Ascending aorta (tissue), 2 donors: ENCODE measurements around the gene PDE9A. TPM values are rescaled to one million over a fixed set of nuclear protein-coding genes. Genes with fewer than 3 reads are reported as not detected.

ENCODE experiments used
- DNase-seq, 2 donors: peaks; one replicate each; pipeline ENCODE4 v3.0.0-alpha.2; 2019; ENCODE audit warnings: low spot score in 2 of 2
- H3K27ac ChIP-seq, 2 donors: fragments of 200-600 bp; sonication (generic); one replicate each; pipeline ENCODE4 v1.5.1; 2016 to 2017; ENCODE audit warnings: mild to moderate bottlenecking in 1 of 2
- H3K27me3 ChIP-seq: fragments of 200-600 bp; sonication (generic); one replicate; pipeline ENCODE4 v1.5.1; 2017
- H3K36me3 ChIP-seq, 2 donors: fragments of 200-600 bp; sonication (generic); one replicate each; pipeline ENCODE4 v1.5.1; 2016
- H3K4me1 ChIP-seq, 2 donors: fragments of 200-600 bp; sonication (generic); one replicate each; pipeline ENCODE4 v1.5.1; 2016 to 2017; ENCODE audit warnings: mild to moderate bottlenecking in 1 of 2
- H3K4me3 ChIP-seq, 2 donors: fragments of 200-600 bp; sonication (generic); one replicate each; pipeline ENCODE4 v1.5.1; 2016 to 2017; ENCODE audit warnings: mild to moderate bottlenecking in 1 of 2
- H3K9me3 ChIP-seq, 2 donors: fragments of 200-600 bp; sonication (generic); one replicate each; pipeline ENCODE4 v1.5.1; 2016
- intact Hi-C: fragments of 100-400 bp; cut with DNase I; formaldehyde crosslinking; loops from one replicate; pipeline ENCODE4 v1.15.1; 2023
- total RNA-seq: library from RNA; depleted of rRNA; stranded (reverse); fragments of >200 nt; gene quantifications from one replicate; pipeline ENCODE4 v1.1.0, GENCODE V29; 2016
- TF ChIP-seq, protein P1 (sequence below), 3 experiments: fragments of 200-600 bp in 2 of 3; fragments of 450-650 bp in 1 of 3; sonication (generic) in 2 of 3; IDR thresholded peaks; one replicate each; pipeline ENCODE4 v1.5.1; 2016 to 2019; ENCODE audit warnings: antibody characterized with exemption in 3 of 3, mild to moderate bottlenecking in 1 of 3, moderate library complexity in 1 of 3

The PDE9A gene
- total RNA-seq, 1 donor from 2014 or later = 2.2 TPM

DNA sequence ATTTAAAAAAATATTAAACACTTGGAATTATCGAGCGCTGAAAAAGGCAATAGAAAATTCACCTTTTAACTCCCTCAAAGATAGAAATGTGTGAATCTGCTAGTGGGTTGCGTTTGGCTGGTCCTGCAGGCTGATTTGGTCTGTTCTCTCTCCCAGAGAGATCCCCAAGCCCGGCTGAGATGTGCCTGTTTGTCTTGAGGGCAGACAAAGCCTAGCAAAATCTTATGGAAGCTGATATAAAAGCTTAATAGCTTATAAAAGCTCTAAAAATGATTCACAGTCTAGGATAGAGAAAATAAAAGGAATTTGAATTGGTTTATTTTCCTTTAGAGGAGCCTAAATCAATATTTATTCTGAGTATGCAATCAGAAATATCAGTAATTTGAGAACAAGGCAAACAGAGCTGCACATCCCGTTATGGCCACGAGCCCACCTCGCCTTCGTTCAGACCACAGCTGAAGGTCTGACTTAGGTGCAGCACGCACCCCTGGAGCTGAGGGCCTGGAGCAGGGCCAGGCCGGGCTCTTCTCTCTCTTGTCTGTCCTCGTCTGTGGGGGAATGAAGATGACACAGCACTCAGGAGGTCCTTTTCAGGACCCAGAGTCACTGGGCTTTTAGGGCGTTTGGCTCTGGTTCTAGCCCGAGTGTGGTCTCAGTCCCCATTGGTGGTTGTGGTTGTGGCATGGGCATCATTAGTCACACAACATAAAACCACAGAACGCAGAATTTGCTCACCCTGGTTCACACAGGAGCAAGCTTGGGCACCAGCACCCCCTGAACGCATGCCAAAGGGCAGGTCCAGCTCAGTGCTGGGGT, 18.6 kb downstream of the PDE9A start:
- intact Hi-C loops = no loop called here
- H3K36me3 ChIP-seq = no peaks in the 10 kb centered on the region
- H3K27ac ChIP-seq = no peak overlapping the region
- TF ChIP-seq, protein P1, sequence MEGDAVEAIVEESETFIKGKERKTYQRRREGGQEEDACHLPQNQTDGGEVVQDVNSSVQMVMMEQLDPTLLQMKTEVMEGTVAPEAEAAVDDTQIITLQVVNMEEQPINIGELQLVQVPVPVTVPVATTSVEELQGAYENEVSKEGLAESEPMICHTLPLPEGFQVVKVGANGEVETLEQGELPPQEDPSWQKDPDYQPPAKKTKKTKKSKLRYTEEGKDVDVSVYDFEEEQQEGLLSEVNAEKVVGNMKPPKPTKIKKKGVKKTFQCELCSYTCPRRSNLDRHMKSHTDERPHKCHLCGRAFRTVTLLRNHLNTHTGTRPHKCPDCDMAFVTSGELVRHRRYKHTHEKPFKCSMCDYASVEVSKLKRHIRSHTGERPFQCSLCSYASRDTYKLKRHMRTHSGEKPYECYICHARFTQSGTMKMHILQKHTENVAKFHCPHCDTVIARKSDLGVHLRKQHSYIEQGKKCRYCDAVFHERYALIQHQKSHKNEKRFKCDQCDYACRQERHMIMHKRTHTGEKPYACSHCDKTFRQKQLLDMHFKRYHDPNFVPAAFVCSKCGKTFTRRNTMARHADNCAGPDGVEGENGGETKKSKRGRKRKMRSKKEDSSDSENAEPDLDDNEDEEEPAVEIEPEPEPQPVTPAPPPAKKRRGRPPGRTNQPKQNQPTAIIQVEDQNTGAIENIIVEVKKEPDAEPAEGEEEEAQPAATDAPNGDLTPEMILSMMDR (IDR thresholded peaks at IDR 0.05) = no peak
- no peak overlapping the region for H3K4me3 ChIP-seq
- no peaks in the 10 kb centered on the region for H3K4me1 ChIP-seq
- H3K9me3 ChIP-seq = no peaks in the 10 kb centered on the region
- no peaks in the 10 kb centered on the region for H3K27me3 ChIP-seq
- no peak for DNase-seq

DNA sequence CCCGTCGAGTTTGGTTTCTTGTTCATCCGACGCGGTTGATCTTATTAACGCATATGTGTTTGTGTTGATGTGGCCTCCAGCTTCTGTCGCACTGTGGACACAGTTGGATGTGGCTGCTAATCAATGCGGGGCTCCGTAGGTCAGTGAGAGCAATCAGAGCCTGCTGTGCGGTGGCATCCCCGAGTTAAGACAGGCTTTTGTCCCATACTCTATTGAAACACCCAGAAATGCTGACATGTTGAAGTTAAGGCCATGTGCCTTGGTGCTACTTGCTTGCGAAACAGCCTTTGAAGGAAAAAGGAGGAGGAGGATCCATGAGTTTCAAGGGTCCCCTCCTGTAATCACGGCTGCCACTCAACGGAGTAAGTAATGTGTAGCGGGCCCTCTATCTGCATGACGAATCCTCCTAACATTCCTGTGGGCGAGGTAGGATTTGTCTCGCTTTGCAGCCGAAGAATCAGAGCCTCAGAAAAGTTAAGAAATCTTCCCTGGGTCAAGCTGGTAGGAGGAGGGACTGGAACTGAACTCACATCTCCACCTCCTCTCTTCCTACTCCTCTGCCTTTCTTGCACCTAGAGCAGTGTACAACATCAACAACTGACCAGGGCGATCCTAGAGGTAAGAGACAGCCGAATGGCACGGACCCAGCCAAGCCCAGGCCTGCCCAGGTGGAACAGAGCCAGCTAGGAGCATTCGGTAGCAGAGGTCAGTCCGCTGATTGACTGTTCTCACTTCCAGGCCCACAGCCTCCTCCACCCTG, 19.5 kb downstream of the PDE9A start:
- no peak overlapping the region for H3K4me3 ChIP-seq
- no peaks in the 10 kb centered on the region for H3K27me3 ChIP-seq
- H3K27ac ChIP-seq = no peak overlapping the region
- no peaks in the 10 kb centered on the region for H3K36me3 ChIP-seq
- H3K4me1 ChIP-seq = no peaks in the 10 kb centered on the region
- no peak for DNase-seq
- no peaks in the 10 kb centered on the region for H3K9me3 ChIP-seq
- TF ChIP-seq, protein P1 (IDR thresholded peaks at IDR 0.05) = no peak
- intact Hi-C loops = no loop called here

DNA sequence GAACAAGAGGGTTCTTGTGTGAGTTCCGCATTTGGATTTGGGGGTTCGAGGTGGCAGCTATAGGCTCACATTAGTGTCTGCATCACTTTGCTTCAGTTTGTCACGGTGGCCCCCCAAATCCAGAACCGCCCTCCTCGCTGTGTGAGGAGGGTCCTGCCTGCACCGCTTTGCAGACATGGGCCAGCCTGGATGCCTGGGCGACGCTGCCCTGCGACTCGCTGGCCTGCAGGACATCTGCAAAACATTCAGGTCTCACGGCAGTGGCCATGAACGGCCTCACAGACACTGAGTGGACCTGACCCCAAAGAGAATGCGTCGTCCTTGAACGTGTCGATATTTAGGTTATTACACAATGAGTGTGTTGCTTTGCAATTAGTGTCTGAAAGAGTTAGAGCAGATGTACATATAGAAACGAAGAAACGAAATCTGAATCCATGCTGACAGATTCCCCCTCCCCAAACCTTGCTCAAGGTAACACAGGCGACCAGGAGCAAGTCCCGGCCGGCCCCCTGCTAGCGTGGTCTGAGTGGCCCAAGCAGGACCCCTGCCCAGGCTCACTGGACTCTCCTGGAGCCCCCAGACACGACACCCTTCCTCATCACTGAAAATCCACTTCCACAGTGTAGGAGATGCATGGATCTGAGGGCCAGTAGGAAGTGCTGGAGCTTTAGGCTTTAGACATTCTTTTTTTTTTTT, 20.4 kb downstream of the PDE9A start:
- no peaks in the 10 kb centered on the region for H3K36me3 ChIP-seq
- H3K9me3 ChIP-seq = no peaks in the 10 kb centered on the region
- DNase-seq = no peak
- no peaks in the 10 kb centered on the region for H3K27me3 ChIP-seq
- no peak overlapping the region for H3K27ac ChIP-seq
- intact Hi-C loops = no loop called here
- no peak overlapping the region for H3K4me3 ChIP-seq
- no peaks in the 10 kb centered on the region for H3K4me1 ChIP-seq
- TF ChIP-seq, protein P1 (IDR thresholded peaks at IDR 0.05) = no peak

DNA sequence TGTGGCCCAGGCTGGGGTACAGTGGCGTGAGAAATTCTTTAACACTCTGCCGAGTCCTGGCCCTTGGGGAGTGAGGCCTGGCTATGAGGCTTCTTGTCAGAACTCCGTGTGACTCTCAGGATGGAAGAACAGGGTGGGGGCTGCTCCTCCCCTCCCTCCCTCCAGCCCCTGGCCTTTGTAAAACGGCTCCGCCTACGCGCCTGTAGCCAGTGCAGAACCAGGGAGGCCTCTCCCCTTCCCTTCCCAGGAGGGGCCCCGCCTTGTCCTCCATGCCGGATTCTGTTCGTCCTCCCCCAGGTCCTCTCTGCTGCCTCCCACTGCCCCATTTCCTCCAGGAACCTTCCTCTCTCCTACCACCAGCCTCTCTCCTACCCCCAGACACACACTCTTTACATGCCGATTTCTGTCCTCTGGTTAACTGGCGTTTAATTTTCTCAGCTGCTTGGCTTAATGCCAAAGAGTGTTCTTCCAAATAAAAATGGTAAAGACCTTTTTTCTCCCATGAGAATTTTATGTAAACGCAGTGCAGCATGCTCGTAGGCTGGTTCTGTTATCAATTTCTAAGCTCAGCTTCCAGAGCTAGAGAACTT, 21.0 kb downstream of the PDE9A start:
- Histone ChIP-seq H3K9me3 (no peaks in the 10 kb centered on the region), H3K4me3 (no peak overlapping the region), H3K27me3 (no peaks in the 10 kb centered on the region), H3K36me3 (no peaks in the 10 kb centered on the region), H3K4me1 (no peaks in the 10 kb centered on the region), H3K27ac (no peak overlapping the region)
- DNase-seq = no peak
- TF ChIP-seq, protein P1 (IDR thresholded peaks at IDR 0.05) = no peak
- intact Hi-C loops = no loop called here

DNA sequence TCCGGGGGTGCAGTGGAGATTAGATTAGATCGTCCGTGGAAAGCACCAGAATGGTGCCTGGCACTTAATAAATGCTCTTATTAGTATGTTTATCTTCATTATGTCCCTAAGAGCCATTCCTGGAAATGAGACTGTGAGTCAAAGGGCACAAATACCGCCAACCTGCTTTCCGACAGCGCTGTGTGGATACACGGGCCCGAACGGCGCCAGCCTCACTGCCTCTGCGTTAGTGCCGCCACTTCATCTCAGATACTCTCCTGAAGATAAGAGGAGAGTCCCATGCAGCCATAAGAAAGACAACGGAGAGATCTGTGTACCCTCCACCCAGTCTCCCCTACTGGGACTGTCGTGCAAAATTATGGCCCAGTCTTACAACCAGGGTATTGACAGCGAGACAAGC, 22.0 kb downstream of the PDE9A start:
- intact Hi-C loops = no loop called here
- Histone ChIP-seq H3K4me3 (no peak overlapping the region), H3K36me3 (no peaks in the 10 kb centered on the region), H3K4me1 (no peaks in the 10 kb centered on the region), H3K9me3 (no peaks in the 10 kb centered on the region), H3K27ac (no peak overlapping the region), H3K27me3 (no peaks in the 10 kb centered on the region)
- TF ChIP-seq, protein P1 (IDR thresholded peaks at IDR 0.05) = no peak
- no peak for DNase-seq
